K562 (cell line): ENCODE results near the gene TMA7B. TPM values are rescaled to one million over a fixed set of nuclear protein-coding genes. Genes with fewer than 3 reads are reported as not detected.

Experiments
- ATAC-seq: fragments of 200-7000 bp; cut with Tn5 transposase; 3 replicates; pipeline ENCODE4 v1.9.1; 2020; ENCODE audit warnings: moderate library complexity
- BruUV-seq: library from RNA; stranded (reverse); fragments of 400-500 nt; replicated peaks from 2 replicates; lab custom pipeline; 2021; lab: Mats Ljungman, UMichigan
- CTCF ChIA-PET: fragments of 300-600 bp; formaldehyde crosslinking; extraction: SDS; loops from one replicate; lab custom pipeline; 2021; ENCODE audit warnings: low intra/inter-chr PET ratio; lab: Yijun Ruan, JAX
- POLR2A ChIA-PET: fragments of 300-600, 350-650 bp; sonication (Branson Sonifier 250); formaldehyde crosslinking; extraction: SDS; loops from one replicate; lab custom pipeline; 2021; ENCODE audit warnings: antibody characterized with exemption, inconsistent platforms; lab: Yijun Ruan, JAX
- DNase-seq, 4 experiments: peaks; one replicate each; pipeline versions ENCODE4 v3.0.0 to v3.0.0-alpha.2; 2011 to 2018; ENCODE audit warnings: low spot score in 3 of 4, mixed read lengths in 3 of 4; ENCODE audit errors: extremely low read depth in 1 of 4
- FAIRE-seq: peaks from 2 replicates; lab custom pipeline; 2011; peaks lifted over from hg19 to GRCh38; lab: Jason Lieb, UNC
- H2AFZ ChIP-seq: 2 replicates; pipeline ENCODE4 v1.6.0; 2011; ENCODE audit warnings: low read depth, low read length, control low read depth, inconsistent platforms
- H3K27ac ChIP-seq: fragments of 200-600 bp; 3 replicates; pipeline ENCODE4 v1.8.0; 2011; ENCODE audit warnings: low read depth, mild to moderate bottlenecking, control low read depth, inconsistent platforms, low read length, moderate library complexity, mixed read lengths; ENCODE audit errors: extremely low read depth
- H3K27me3 ChIP-seq, 2 experiments: fragments of 300-600 bp in 1 of 2; 2 replicates in 1 of 2; 3 replicates in 1 of 2; pipeline versions ENCODE4 v1.6.0 to v1.8.0; 2011; ENCODE audit warnings: inconsistent platforms in 2 of 2, low read length in 2 of 2, mild to moderate bottlenecking in 1 of 2, mixed read lengths in 1 of 2, moderate library complexity in 1 of 2; ENCODE audit not compliant: control insufficient read depth in 2 of 2, insufficient read depth in 2 of 2
- H3K36me3 ChIP-seq: fragments of 300-600 bp; 3 replicates; pipeline ENCODE4 v1.8.0; 2011; ENCODE audit warnings: mild to moderate bottlenecking, low read length, inconsistent platforms; ENCODE audit not compliant: control insufficient read depth, insufficient read depth
- H3K4me1 ChIP-seq, 2 experiments: fragments of 200-600 bp in 1 of 2; replicated peaks in 1 of 2; 2 replicates in 1 of 2; 3 replicates in 1 of 2; pipeline versions ENCODE4 v1.5.1 to v1.8.0; 2011; ENCODE audit warnings: inconsistent platforms in 2 of 2, low read length in 2 of 2, mild to moderate bottlenecking in 1 of 2, mixed read lengths in 1 of 2, moderate library complexity in 1 of 2; ENCODE audit not compliant: control insufficient read depth in 2 of 2, insufficient read depth in 2 of 2
- H3K4me2 ChIP-seq: 2 replicates; pipeline ENCODE4 v1.6.1; 2011; ENCODE audit warnings: low read length, control low read depth, inconsistent platforms, mixed read lengths; ENCODE audit not compliant: insufficient read depth
- H3K4me3 ChIP-seq: fragments of 200-600 bp; sonication (generic), shearing (Covaris generic); 2 replicates; pipeline ENCODE4 v1.5.1; 2016; ENCODE audit warnings: control low read depth, inconsistent platforms
- H3K79me2 ChIP-seq: fragments of 200-600 bp; 3 replicates; pipeline ENCODE4 v1.8.0; 2011; ENCODE audit warnings: low read length, inconsistent platforms; ENCODE audit not compliant: control insufficient read depth, insufficient read depth
- H3K9ac ChIP-seq, 2 experiments: 2 replicates each; pipeline versions ENCODE4 v1.6.0 to v1.6.1; 2011; ENCODE audit warnings: low read depth in 2 of 2, low read length in 2 of 2, control low read depth in 1 of 2, inconsistent platforms in 1 of 2, mild to moderate bottlenecking in 1 of 2, mixed read lengths in 1 of 2; ENCODE audit not compliant: insufficient read depth in 1 of 2
- H3K9me1 ChIP-seq: one replicate; pipeline ENCODE4 v1.6.0; 2011; ENCODE audit warnings: inconsistent platforms, mild to moderate bottlenecking, low read length, moderate library complexity; ENCODE audit not compliant: control insufficient read depth, insufficient read depth
- H3K9me3 ChIP-seq: replicated peaks from 2 replicates; pipeline ENCODE4 v1.5.1; 2011; ENCODE audit warnings: low read depth, low read length, inconsistent platforms; ENCODE audit not compliant: control insufficient read depth, insufficient read depth
- H4K20me1 ChIP-seq: replicated peaks from 2 replicates; pipeline ENCODE4 v1.6.1; 2011; ENCODE audit warnings: low read length, inconsistent platforms, mixed read lengths; ENCODE audit not compliant: control insufficient read depth, insufficient read depth
- ARID1B ChIP-seq: fragments of 450-650 bp; IDR thresholded peaks from 2 replicates; pipeline ENCODE4 v1.6.1; 2016; ENCODE audit warnings: antibody characterized with exemption, mild to moderate bottlenecking, inconsistent platforms
- ATF7 ChIP-seq: fragments of 450-650 bp; IDR thresholded peaks from 2 replicates; pipeline ENCODE4 v1.7.1; 2014; ENCODE audit warnings: mild to moderate bottlenecking, moderate library complexity
- CBFA2T3 ChIP-seq: fragments of 450-650 bp; IDR thresholded peaks from 2 replicates; pipeline ENCODE4 v1.6.1; 2017
- CHCHD3 ChIP-seq: fragments of 250-450 bp; sonication (Bioruptor Pico); IDR thresholded peaks from 2 replicates; pipeline ENCODE4 v2.1.2; 2022; ENCODE audit warnings: mild to moderate bottlenecking
- GTF2E2 ChIP-seq: fragments of 200-800 bp; sonication (Bioruptor generic); IDR thresholded peaks from 2 replicates; pipeline ENCODE4 v1.6.1; 2016; ENCODE audit warnings: missing genetic modification characterization, missing compliant biosample characterization
- HDAC6 ChIP-seq: IDR thresholded peaks from 2 replicates; pipeline ENCODE4 v1.6.1; 2012; ENCODE audit warnings: low read depth, mild to moderate bottlenecking, control low read depth, inconsistent platforms, low read length, moderate library complexity
- HMBOX1 ChIP-seq: sonication (generic); IDR thresholded peaks from 2 replicates; pipeline ENCODE4 v1.6.1; 2016
- IRF9 ChIP-seq: fragments of 450-650 bp; IDR thresholded peaks from 2 replicates; pipeline ENCODE4 v1.6.1; 2016; ENCODE audit warnings: missing biosample characterization, missing genetic modification characterization
- KAT2B ChIP-seq: IDR thresholded peaks from one replicate; pipeline ENCODE4 v1.6.1; 2012; ENCODE audit warnings: low read depth, mild to moderate bottlenecking, control low read depth, inconsistent platforms, low read length, moderate library complexity
- LCOR ChIP-seq: sonication (generic); formaldehyde crosslinking; IDR thresholded peaks from 2 replicates; pipeline ENCODE4 v1.8.0; 2022; ENCODE audit warnings: mild to moderate bottlenecking, missing genetic modification reagents
- MNT ChIP-seq, 2 experiments: fragments of 450-650 bp; conservative IDR thresholded peaks; 2 replicates each; pipeline ENCODE4 v1.6.1; 2017; ENCODE audit warnings: mild to moderate bottlenecking in 2 of 2, moderate library complexity in 2 of 2
- MTA1 ChIP-seq: fragments of 450-650 bp; IDR thresholded peaks from 2 replicates; pipeline ENCODE4 v1.6.1; 2017; ENCODE audit warnings: borderline replicate concordance
- POLR3A ChIP-seq: IDR thresholded peaks from 2 replicates; pipeline ENCODE4 v1.6.1; 2011; ENCODE audit warnings: borderline replicate concordance, mild to moderate bottlenecking, moderate library complexity; ENCODE audit not compliant: insufficient read length, insufficient read depth; ENCODE audit errors: extremely low read depth
- RNF2 ChIP-seq: sonication (generic); IDR thresholded peaks from 2 replicates; pipeline ENCODE4 v1.6.1; 2016
- TCFL5 ChIP-seq: fragments of 250-450 bp; sonication (Bioruptor Pico); conservative IDR thresholded peaks from 2 replicates; pipeline ENCODE4 v1.6.1; 2021; ENCODE audit warnings: mild to moderate bottlenecking, moderate library complexity, matching md5 sums
- USF2 ChIP-seq: sonication (generic); formaldehyde crosslinking; IDR thresholded peaks from 2 replicates; pipeline ENCODE4 v1.5.0; 2020; ENCODE audit warnings: missing genetic modification reagents
- ZBTB7A ChIP-seq: IDR thresholded peaks from 2 replicates; pipeline ENCODE4 v1.6.1; 2011; ENCODE audit warnings: low read depth, mild to moderate bottlenecking, low read length, moderate library complexity, borderline replicate concordance; ENCODE audit not compliant: control insufficient read depth
- ZNF280B ChIP-seq: fragments of 250-450 bp; sonication (Bioruptor Pico); IDR thresholded peaks from 2 replicates; pipeline ENCODE4 v1.5.1; 2021; ENCODE audit warnings: mild to moderate bottlenecking
- WGBS: fragments of 100-300 bp; shearing (Covaris generic); methylation state at CpG from one replicate; pipeline ENCODE4 v1.1.6; 2016; ENCODE audit warnings: low coverage, mixed read lengths; ENCODE audit not compliant: insufficient coverage; ENCODE audit errors: missing lambda C conversion rate; 5-methylcytosine and 5-hydroxymethylcytosine counted together
- in situ Hi-C: fragments of 300-500 bp; cut with MboI; formaldehyde crosslinking; loops from 4 replicates; pipeline ENCODE4 v1.15.0; 2018; ENCODE audit warnings: inconsistent platforms, mixed read lengths
- intact Hi-C: fragments of 100-400 bp; cut with micrococcal nuclease; formaldehyde crosslinking; loops from 2 replicates; pipeline ENCODE4 v1.14.2; 2022
- polyA plus RNA-seq, 8 experiments: library from polyadenylated mRNA; depleted of rRNA in 4 of 8; stranded (reverse) in 5 of 8; unstranded in 3 of 8; fragments of >200 nt; fragmentation: Nextera tagmentation in 2 of 8; fragmentation: Illumina TruSeq in 1 of 8; extraction: Ambion mirVana in 2 of 8; extraction: Trizol in 1 of 8; gene quantifications; 2 replicates each; pipeline versions ENCODE4 v1.2.1 to v1.2.3, GENCODE V29; 2011 to 2014; ENCODE audit warnings: inconsistent platforms in 1 of 8, missing spikeins in 1 of 8
- total RNA-seq, 7 experiments: library from RNA; depleted of rRNA in 6 of 7; stranded (reverse); fragments of >200 nt in 6 of 7; fragmentation: Illumina TruSeq in 2 of 7; extraction: Trizol in 2 of 7; gene quantifications; 2 replicates each; pipeline versions ENCODE4 v1.2.1 to v1.2.3, GENCODE V29; 2011 to 2021; ENCODE audit warnings: low replicate concordance in 1 of 7

Gene TMA7B
- total and polyA plus RNA-seq, 9 of the 15 experiments (the other 6 are each of a cell fraction or from before 2014, with no cell fraction given): 5.6 to 14.2 (median 11.8) TPM

- CTCF ChIA-PET: no interaction called here
- TF ChIP-seq MNT (conservative IDR thresholded peaks at IDR 0.05) (peak in 1 of 2 experiments; percentile 47; a peak in 1 of 4 replicates), GTF2E2 (tag) (no peak), CHCHD3 (no peak), TCFL5 (CRISPR knock-in tag) (no peak), LCOR (CRISPR knock-in tag) (no peak), HMBOX1 (no peak), USF2 (CRISPR knock-in tag) (0 out of 2 replicates have a peak, but pooled peaks have one; percentile 7), MTA1 (no peak), ATF7 (no peak), ZBTB7A (no peak), ZNF280B (CRISPR knock-in tag) (no peak), HDAC6 (no peak), POLR3A (no peak), CBFA2T3 (no peak), KAT2B (no peak), RNF2 (no peak), ARID1B (no peak), IRF9 (no peak)
These were observed 23.8 kb downstream of the TMA7B start for GRCh38 chr22:39984006-39984405.

More at GRCh38 chr22:39984006-39984405, 23.8 kb downstream of the TMA7B start:
- H3K4me3 ChIP-seq: no peak overlapping the region
- in situ Hi-C loops: no loop called here
- peaks cover 2 to 19% of the 10 kb centered on the region in 2 experiments; a peak in 3 of 5 replicates for H3K4me1 ChIP-seq
- intact Hi-C loops: no loop called here
- H4K20me1 ChIP-seq: no peaks in the 10 kb centered on the region
- no peak overlapping the region for H3K4me2 ChIP-seq
- no peaks in the 10 kb centered on the region for H3K27me3 ChIP-seq
- H2AFZ ChIP-seq: peak overlapping the region; percentile 56; the same call in 1 of the 2 replicates
- no peaks in the 10 kb centered on the region for H3K79me2 ChIP-seq
- DNase-seq: peak in 2 of 4 experiments; percentile 20 to 50
- no peaks in the 10 kb centered on the region for H3K9me3 ChIP-seq
- peak; percentile 81 for FAIRE-seq
- no peaks in the 10 kb centered on the region for H3K9me1 ChIP-seq
- no peak overlapping the region; a peak in 1 of 4 replicates for H3K9ac ChIP-seq
- 0% methylated on average over 2 of the region's 2 CpGs for WGBS
- peak; percentile 21; the same call in 2 of the 3 replicates for ATAC-seq
- no peak overlapping the region for H3K27ac ChIP-seq
- BruUV-seq: no TSS peak
- POLR2A ChIA-PET: interaction anchor here (0.6 to 1.7 kb wide), 5 partner anchors 8 to 106 kb away, joined by 3 to 7 read pairs (median 3); no protein-coding TSS in a partner anchor
- H3K36me3 ChIP-seq: no peaks in the 10 kb centered on the region
